B cell (primary cell): Measurements from ENCODE around the gene ANK3. TPM values are rescaled to one million over a fixed set of nuclear protein-coding genes. Genes with fewer than 3 reads are reported as not detected.

Experiments used
- ATAC-seq: fragments of 200-7000 bp; cut with Tn5 transposase; one replicate; pipeline ENCODE4 v1.10.0; 2021; ENCODE audit warnings: low read depth, mild to moderate bottlenecking, moderate number of reproducible peaks, moderate library complexity
- CTCF ChIA-PET: fragments of 350-600 bp; sonication (Branson Sonifier 250); formaldehyde crosslinking; loops from one replicate; lab custom pipeline; 2021; ENCODE audit warnings: antibody characterized with exemption, inconsistent platforms; lab: Charles Lee
- POLR2A ChIA-PET: fragments of 350-600 bp; sonication (Branson Sonifier 250); formaldehyde crosslinking; loops from one replicate; lab custom pipeline; 2021; ENCODE audit warnings: antibody characterized with exemption; lab: Charles Lee
- DNase-seq: peaks from one replicate; pipeline ENCODE4 v3.0.0; 2013
- H2AFZ ChIP-seq: 2 replicates; pipeline ENCODE4 v1.6.1; 2012; ENCODE audit warnings: mild to moderate bottlenecking, low read depth, low read length; ENCODE audit not compliant: insufficient read depth, poor library complexity, severe bottlenecking
- H3K27ac ChIP-seq, 2 donors: 1 replicate in 1 of 2; 2 replicates in 1 of 2; pipeline ENCODE4 v1.5.1; 2012 to 2013; ENCODE audit warnings: low read length in 2 of 2, mild to moderate bottlenecking in 2 of 2, moderate library complexity in 1 of 2
- H3K27me3 ChIP-seq, 4 experiments: fragments of 200-600 bp in 1 of 4; sonication (generic) in 1 of 4; replicated peaks in 1 of 4; 1 replicate in 2 of 4; 2 replicates in 2 of 4; pipeline versions ENCODE4 v1.6.1 to v1.7.0; 2013 to 2016; ENCODE audit warnings: low read length in 3 of 4, mild to moderate bottlenecking in 2 of 4, mixed read lengths in 1 of 4, moderate library complexity in 1 of 4; ENCODE audit not compliant: insufficient read depth in 4 of 4, control insufficient read depth in 3 of 4; ENCODE audit errors: control extremely low read depth in 1 of 4
- H3K36me3 ChIP-seq, 2 experiments: replicated peaks in 1 of 2; 1 replicate in 1 of 2; 2 replicates in 1 of 2; pipeline versions ENCODE4 v1.6.1 to v1.7.1; 2013; ENCODE audit warnings: low read length in 1 of 2; ENCODE audit not compliant: insufficient read depth in 2 of 2, control insufficient read depth in 1 of 2; ENCODE audit errors: control extremely low read depth in 1 of 2, extremely low read depth in 1 of 2
- H3K4me1 ChIP-seq, 2 donors: fragments of 200-600 bp in 1 of 2; sonication (generic) in 1 of 2; 1 replicate in 1 of 2; 2 replicates in 1 of 2; pipeline versions ENCODE4 v1.5.1 to v1.6.1; 2013 to 2017; ENCODE audit warnings: low read length in 2 of 2; ENCODE audit not compliant: control insufficient read depth in 2 of 2, insufficient read depth in 2 of 2
- H3K4me2 ChIP-seq: replicated peaks from 2 replicates; pipeline ENCODE3; 2012; ENCODE audit warnings: mild to moderate bottlenecking, low read depth, low read length; ENCODE audit not compliant: poor library complexity, severe bottlenecking
- H3K4me3 ChIP-seq, 5 experiments: fragments of 200-600 bp in 1 of 5; sonication (generic) in 1 of 5; 1 replicate in 3 of 5; 2 replicates in 2 of 5; pipeline versions ENCODE4 v1.5.1 to v1.7.0; 2011 to 2016; ENCODE audit warnings: low read length in 4 of 5, mild to moderate bottlenecking in 4 of 5, low read depth in 2 of 5, control low read depth in 1 of 5, moderate library complexity in 1 of 5; ENCODE audit not compliant: insufficient read depth in 1 of 5; ENCODE audit errors: control extremely low read depth in 1 of 5, extremely low read depth in 1 of 5
- H3K79me2 ChIP-seq: fragments of 200-600 bp; sonication (generic); one replicate; pipeline ENCODE4 v1.6.0; 2016; ENCODE audit warnings: low read length; ENCODE audit not compliant: control insufficient read depth, insufficient read depth
- H3K9ac ChIP-seq: fragments of 200-600 bp; sonication (generic); 2 replicates; pipeline ENCODE4 v1.6.1; 2017; ENCODE audit warnings: mild to moderate bottlenecking, low read length, moderate library complexity
- H3K9me3 ChIP-seq, 3 donors: one replicate each; pipeline versions ENCODE4 v1.6.1 to v1.7.1; 2013; ENCODE audit warnings: low read length in 2 of 3; ENCODE audit not compliant: control insufficient read depth in 2 of 3, insufficient read depth in 1 of 3; ENCODE audit errors: control extremely low read depth in 1 of 3
- H4K20me1 ChIP-seq: 2 replicates; pipeline ENCODE4 v1.6.0; 2012; ENCODE audit warnings: mild to moderate bottlenecking, low read length; ENCODE audit not compliant: insufficient read depth, control insufficient read depth, poor library complexity, severe bottlenecking
- H3K27ac Mint-ChIP-seq: one replicate; pipeline ENCODE4 v1.8.0; 2021; ENCODE audit warnings: mixed read lengths
- H3K27me3 Mint-ChIP-seq: one replicate; pipeline ENCODE4 v1.8.0; 2021; ENCODE audit warnings: mixed read lengths
- H3K4me1 Mint-ChIP-seq: one replicate; pipeline ENCODE4 v1.8.0; 2021; ENCODE audit warnings: mixed read lengths
- H3K4me3 Mint-ChIP-seq: one replicate; pipeline ENCODE4 v1.8.0; 2021; ENCODE audit warnings: mixed read lengths
- H3K9me3 Mint-ChIP-seq: one replicate; pipeline ENCODE4 v1.8.0; 2022; ENCODE audit warnings: mixed read lengths; ENCODE audit not compliant: insufficient read depth
- EZH2 ChIP-seq: IDR thresholded peaks from 2 replicates; pipeline ENCODE4 v1.6.1; 2012; ENCODE audit warnings: borderline replicate concordance, low read depth, mild to moderate bottlenecking, moderate library complexity, low read length; ENCODE audit not compliant: insufficient read depth, poor library complexity, severe bottlenecking
- WGBS: methylation state at CpG from one replicate; pipeline ENCODE4 v1.1.5; 2013; ENCODE audit warnings: missing lambda C conversion rate; ENCODE audit not compliant: insufficient coverage; 5-methylcytosine and 5-hydroxymethylcytosine counted together
- intact Hi-C: fragments of 100-400 bp; cut with micrococcal nuclease; formaldehyde crosslinking; loops from one replicate; pipeline ENCODE4 v1.10.0; 2022
- polyA plus RNA-seq: library from polyadenylated mRNA; depleted of rRNA; stranded (reverse); fragments of >200 nt; gene quantifications from 2 replicates; pipeline ENCODE4 v1.2.3, GENCODE V29; 2012
- total RNA-seq, 2 donors: library from RNA; stranded (reverse); fragments of 120-200 nt in 1 of 2; gene quantifications; 1 replicate in 1 of 2; 2 replicates in 1 of 2; pipeline versions ENCODE4 v1.2.3 to v1.2.4, GENCODE V29; 2013 to 2022
- TF ChIP-seq, protein P1 (sequence below): fragments of 200-600 bp; IDR thresholded peaks from one replicate; pipeline ENCODE4 v1.8.0; 2022; ENCODE audit warnings: antibody characterized with exemption, mild to moderate bottlenecking

ANK3 gene
- total and polyA plus RNA-seq, 2 donors (not counting 1 experiment from before 2014, with no cell fraction given), result 4.9 to 21.6 TPM

DNA sequence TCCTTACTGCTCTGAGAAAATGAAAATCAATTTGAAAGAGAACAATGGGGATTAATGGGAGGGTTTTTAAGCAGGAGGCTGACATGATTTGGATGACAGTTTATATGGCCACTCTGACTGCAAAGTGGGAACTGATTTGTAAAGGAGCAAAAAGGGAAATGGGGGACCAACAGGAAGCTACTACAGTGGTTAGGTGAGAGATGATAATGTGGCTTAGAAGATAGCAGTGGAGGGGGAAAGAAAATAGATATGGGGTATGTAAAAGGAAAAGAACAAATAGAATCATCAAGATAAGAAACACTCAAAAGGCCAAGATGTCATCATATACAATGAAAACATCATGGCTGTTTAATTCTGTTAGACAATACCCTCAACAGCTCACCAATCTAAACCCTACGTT lies 177.5 kb downstream of the ANK3 start:
- Histone ChIP-seq H3K79me2 (no peaks in the 10 kb centered on the region), H3K9me3 (peaks cover 0 to 5% (median 4%) of the 10 kb centered on the region in 3 donors), H4K20me1 (no peaks in the 10 kb centered on the region), H3K36me3 (no peaks in the 10 kb centered on the region), H3K9ac (no peak overlapping the region), H3K4me2 (no peak overlapping the region), H3K4me3 (no peak overlapping the region), H3K4me1 (peaks cover 26 to 44% of the 10 kb centered on the region in 2 donors), H3K27me3 (no peaks in the 10 kb centered on the region), H2AFZ (no peak overlapping the region), H3K27ac (no peak overlapping the region)
- ChIA-PET CTCF (interaction anchor here (0.7 to 13.1 kb wide), 9 partner anchors 16 to 589 kb away, joined by 3 to 168 read pairs (median 5); no protein-coding TSS in a partner anchor), POLR2A (interaction anchor here (0.7 kb wide), 2 partner anchors 100 to 108 kb away, joined by 4 to 9 read pairs; no protein-coding TSS in a partner anchor)
- no peaks in the 10 kb centered on the region for H3K27me3 Mint-ChIP-seq
- no peak for TF ChIP-seq EZH2
- TF ChIP-seq, protein P1, sequence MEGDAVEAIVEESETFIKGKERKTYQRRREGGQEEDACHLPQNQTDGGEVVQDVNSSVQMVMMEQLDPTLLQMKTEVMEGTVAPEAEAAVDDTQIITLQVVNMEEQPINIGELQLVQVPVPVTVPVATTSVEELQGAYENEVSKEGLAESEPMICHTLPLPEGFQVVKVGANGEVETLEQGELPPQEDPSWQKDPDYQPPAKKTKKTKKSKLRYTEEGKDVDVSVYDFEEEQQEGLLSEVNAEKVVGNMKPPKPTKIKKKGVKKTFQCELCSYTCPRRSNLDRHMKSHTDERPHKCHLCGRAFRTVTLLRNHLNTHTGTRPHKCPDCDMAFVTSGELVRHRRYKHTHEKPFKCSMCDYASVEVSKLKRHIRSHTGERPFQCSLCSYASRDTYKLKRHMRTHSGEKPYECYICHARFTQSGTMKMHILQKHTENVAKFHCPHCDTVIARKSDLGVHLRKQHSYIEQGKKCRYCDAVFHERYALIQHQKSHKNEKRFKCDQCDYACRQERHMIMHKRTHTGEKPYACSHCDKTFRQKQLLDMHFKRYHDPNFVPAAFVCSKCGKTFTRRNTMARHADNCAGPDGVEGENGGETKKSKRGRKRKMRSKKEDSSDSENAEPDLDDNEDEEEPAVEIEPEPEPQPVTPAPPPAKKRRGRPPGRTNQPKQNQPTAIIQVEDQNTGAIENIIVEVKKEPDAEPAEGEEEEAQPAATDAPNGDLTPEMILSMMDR, result no peak
- ATAC-seq, result no peak
- DNase-seq, result no peak
- no peak overlapping the region for H3K4me3 Mint-ChIP-seq
- H3K4me1 Mint-ChIP-seq, result peaks cover 57% of the 10 kb centered on the region
- intact Hi-C loops, result no loop called here
- H3K9me3 Mint-ChIP-seq, result peaks cover 5% of the 10 kb centered on the region
- WGBS, result no CpG with 5 or more reads among the region's 1 CpG
- peak overlapping the region; percentile 16 for H3K27ac Mint-ChIP-seq

DNA sequence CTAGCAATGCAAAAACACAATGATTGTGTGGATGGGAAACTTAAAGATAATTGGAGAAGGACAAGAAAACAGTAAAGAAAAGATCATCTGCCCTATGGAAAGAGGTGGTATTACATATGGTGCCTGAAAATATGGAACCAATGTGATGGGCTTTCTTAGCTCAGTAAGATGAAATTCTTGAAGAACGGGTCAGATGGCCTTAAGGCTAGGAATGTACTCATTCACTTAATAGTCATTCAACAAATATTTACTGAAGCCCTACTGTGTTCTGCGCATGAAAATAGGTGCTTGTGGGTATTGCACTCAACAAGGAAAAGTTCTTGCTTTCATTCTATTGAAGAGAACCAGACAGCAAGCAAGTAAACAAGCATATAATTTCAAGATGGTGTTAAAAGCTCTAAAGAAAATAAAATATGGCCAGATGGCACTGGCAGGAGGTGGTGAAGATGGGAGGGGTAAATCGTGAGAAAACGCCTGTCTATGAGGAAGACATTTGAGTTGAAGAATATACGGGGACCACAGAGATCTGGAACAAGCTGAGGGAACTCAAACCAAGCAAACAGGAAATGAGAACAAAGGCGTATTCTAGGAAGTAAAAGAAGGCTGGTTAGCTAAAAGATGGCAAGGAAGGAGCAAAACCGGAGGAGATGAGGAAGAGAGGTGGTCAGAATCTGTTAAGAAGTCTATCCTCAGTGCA lies 179.7 kb downstream of the ANK3 start:
- WGBS, result 28% methylated on average over 3 of the region's 7 CpGs
- no peak for DNase-seq
- peak overlapping the region; percentile 1 for H3K4me3 Mint-ChIP-seq

More for the DNA sequence above, 179.7 kb downstream of the ANK3 start:
- ChIA-PET CTCF (interaction anchor here (0.7 to 13.1 kb wide), 15 partner anchors 20 to 586 kb away, joined by 3 to 168 read pairs (median 5); no protein-coding TSS in a partner anchor), POLR2A (no interaction called here)
- Histone ChIP-seq H3K9me3 (peaks cover 0 to 5% (median 4%) of the 10 kb centered on the region in 3 donors), H2AFZ (peak overlapping the region; percentile 61), H3K4me3 (no peak overlapping the region), H3K79me2 (no peaks in the 10 kb centered on the region), H3K27ac (no peak overlapping the region), H4K20me1 (no peaks in the 10 kb centered on the region), H3K4me1 (peaks cover 14 to 33% of the 10 kb centered on the region in 2 donors), H3K27me3 (no peaks in the 10 kb centered on the region), H3K4me2 (peak overlapping the region; percentile 27), H3K36me3 (no peaks in the 10 kb centered on the region), H3K9ac (no peak overlapping the region)
- Mint-ChIP-seq H3K9me3 (peaks cover 5% of the 10 kb centered on the region), H3K27me3 (no peaks in the 10 kb centered on the region), H3K4me1 (peaks cover 40% of the 10 kb centered on the region), H3K27ac (peak overlapping the region; percentile 17)
- intact Hi-C loops, result loop anchor here (10.0 kb wide), 1 partner anchor 345 kb away; no protein-coding TSS in a partner anchor
- TF ChIP-seq, protein P1, result no peak
- ATAC-seq, result no peak
